Suprapubic skin (tissue), 4 donors: ENCODE results near the gene LMBR1.

Experiments
- POLR2A ChIP-seq, 2 donors: fragments of 450-650 bp; IDR thresholded peaks; one replicate each; pipeline ENCODE4 v1.6.1; 2017; ENCODE audit warnings: antibody characterized with exemption in 2 of 2, mild to moderate bottlenecking in 2 of 2, moderate library complexity in 2 of 2
- POLR2AphosphoS5 ChIP-seq, 3 donors: sonication (generic); formaldehyde crosslinking; IDR thresholded peaks; one replicate each; pipeline ENCODE4 v1.6.1; 2017; ENCODE audit warnings: antibody characterized with exemption in 3 of 3
- TF ChIP-seq, protein P1 (sequence below), 2 donors: fragments of 200-600 bp in 1 of 2; fragments of 450-650 bp in 1 of 2; sonication (generic) in 1 of 2; IDR thresholded peaks; one replicate each; pipeline ENCODE4 v1.5.1; 2016 to 2019; ENCODE audit warnings: antibody characterized with exemption in 2 of 2, mild to moderate bottlenecking in 1 of 2, moderate library complexity in 1 of 2

DNA sequence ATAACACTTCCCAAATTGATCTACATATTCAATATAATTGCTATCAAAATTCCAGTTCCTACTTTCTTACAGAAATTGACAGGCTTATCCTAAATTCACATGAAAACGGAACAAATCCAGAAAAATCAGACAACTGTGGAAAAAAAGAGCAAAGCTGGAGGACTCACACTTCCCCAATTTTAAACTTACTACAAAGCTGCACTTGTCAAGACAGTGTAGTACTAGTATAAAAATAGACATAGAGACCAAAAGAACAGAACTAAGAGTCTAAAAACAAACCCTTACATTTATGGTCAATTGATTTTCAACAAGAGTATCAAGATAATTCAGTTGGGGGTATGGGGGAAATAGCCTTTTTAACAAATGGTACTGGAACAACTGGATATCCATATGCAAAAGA, 27.5 kb downstream of the LMBR1 start:
- TF ChIP-seq, protein P1, sequence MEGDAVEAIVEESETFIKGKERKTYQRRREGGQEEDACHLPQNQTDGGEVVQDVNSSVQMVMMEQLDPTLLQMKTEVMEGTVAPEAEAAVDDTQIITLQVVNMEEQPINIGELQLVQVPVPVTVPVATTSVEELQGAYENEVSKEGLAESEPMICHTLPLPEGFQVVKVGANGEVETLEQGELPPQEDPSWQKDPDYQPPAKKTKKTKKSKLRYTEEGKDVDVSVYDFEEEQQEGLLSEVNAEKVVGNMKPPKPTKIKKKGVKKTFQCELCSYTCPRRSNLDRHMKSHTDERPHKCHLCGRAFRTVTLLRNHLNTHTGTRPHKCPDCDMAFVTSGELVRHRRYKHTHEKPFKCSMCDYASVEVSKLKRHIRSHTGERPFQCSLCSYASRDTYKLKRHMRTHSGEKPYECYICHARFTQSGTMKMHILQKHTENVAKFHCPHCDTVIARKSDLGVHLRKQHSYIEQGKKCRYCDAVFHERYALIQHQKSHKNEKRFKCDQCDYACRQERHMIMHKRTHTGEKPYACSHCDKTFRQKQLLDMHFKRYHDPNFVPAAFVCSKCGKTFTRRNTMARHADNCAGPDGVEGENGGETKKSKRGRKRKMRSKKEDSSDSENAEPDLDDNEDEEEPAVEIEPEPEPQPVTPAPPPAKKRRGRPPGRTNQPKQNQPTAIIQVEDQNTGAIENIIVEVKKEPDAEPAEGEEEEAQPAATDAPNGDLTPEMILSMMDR (IDR thresholded peaks at IDR 0.05) = no peak
- no peak for TF ChIP-seq POLR2AphosphoS5 (IDR thresholded peaks at IDR 0.05)
- no peak for TF ChIP-seq POLR2A (IDR thresholded peaks at IDR 0.05)
